Urothelium cell line (cell line): ENCODE data around the gene HOXA10.

Experiments
- DNase-seq: peaks from one replicate; pipeline ENCODE4 v3.0.0; 2011; ENCODE audit warnings: low spot score, mixed read lengths
- FAIRE-seq: peaks from 2 replicates; lab custom pipeline; 2011; peaks lifted over from hg19 to GRCh38; lab: Jason Lieb, UNC

Gene HOXA10

DNA sequence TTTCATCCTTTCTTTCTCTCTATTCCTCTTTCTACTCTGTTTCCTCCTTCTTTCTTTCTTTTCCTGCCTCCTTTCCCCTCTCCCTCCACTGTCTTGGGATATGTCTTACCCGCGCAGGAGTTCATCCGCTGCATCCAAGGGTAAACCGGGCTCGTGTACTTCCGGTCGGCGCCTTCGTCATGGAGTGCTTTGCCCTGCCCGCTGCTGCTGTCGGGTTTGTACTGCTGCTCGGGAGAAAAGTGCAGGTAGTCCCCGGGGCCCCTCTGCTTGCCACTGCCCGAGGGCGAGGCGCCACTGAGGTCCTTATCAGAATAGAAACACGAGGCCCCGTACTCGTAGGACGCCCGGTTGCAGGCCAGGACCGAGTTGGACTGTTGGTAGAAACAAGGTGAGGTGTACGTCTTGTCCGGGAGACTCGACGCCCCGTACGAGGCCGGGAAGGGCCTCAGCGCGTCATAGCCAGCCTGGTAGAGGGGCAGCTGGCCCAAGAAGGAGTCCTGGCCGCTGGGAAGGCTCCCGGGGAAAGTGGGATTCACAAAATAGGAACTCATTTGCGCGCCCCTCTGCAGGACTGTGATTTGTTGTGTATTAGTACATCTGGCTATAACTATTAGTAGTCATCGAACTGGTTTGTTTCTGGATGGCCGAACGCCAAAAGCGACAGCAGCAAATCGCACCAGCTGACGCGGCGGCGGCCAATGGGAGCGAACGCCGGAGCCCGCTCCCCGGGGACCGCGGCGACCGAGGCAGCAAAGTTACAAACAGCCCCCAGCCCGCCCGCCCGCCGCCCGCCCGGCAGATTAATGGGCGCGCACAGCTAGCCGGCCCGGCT lies 26.7 kb downstream of the HOXA10 start, which contains the start of gene HOXA6:
TSS of gene HOXA6 (minus strand) at position 576 of the 832 bp plus-strand sequence. CDS start at position 551, 25 bp downstream.
- DNase-seq (no peak), FAIRE-seq (no peak)

GRCh38 chr7:27146491-27147198 lies 27.5 kb downstream of the HOXA10 start:
- FAIRE-seq (no peak), DNase-seq (no peak)

- DNase-seq = no peak
- no peak for FAIRE-seq
Observed at GRCh38 chr7:27145914-27146412, 28.2 kb downstream of the HOXA10 start.

- no peak for FAIRE-seq
- DNase-seq = no peak
Observed at GRCh38 chr7:27145165-27145913, 28.8 kb downstream of the HOXA10 start.

- DNase-seq = no peak
- FAIRE-seq = no peak
Observed at GRCh38 chr7:27144781-27145164, 29.3 kb downstream of the HOXA10 start.

- peak; percentile 46 for FAIRE-seq
- DNase-seq = no peak
Observed at GRCh38 chr7:27143950-27144780, 30.0 kb downstream of the HOXA10 start.

DNA sequence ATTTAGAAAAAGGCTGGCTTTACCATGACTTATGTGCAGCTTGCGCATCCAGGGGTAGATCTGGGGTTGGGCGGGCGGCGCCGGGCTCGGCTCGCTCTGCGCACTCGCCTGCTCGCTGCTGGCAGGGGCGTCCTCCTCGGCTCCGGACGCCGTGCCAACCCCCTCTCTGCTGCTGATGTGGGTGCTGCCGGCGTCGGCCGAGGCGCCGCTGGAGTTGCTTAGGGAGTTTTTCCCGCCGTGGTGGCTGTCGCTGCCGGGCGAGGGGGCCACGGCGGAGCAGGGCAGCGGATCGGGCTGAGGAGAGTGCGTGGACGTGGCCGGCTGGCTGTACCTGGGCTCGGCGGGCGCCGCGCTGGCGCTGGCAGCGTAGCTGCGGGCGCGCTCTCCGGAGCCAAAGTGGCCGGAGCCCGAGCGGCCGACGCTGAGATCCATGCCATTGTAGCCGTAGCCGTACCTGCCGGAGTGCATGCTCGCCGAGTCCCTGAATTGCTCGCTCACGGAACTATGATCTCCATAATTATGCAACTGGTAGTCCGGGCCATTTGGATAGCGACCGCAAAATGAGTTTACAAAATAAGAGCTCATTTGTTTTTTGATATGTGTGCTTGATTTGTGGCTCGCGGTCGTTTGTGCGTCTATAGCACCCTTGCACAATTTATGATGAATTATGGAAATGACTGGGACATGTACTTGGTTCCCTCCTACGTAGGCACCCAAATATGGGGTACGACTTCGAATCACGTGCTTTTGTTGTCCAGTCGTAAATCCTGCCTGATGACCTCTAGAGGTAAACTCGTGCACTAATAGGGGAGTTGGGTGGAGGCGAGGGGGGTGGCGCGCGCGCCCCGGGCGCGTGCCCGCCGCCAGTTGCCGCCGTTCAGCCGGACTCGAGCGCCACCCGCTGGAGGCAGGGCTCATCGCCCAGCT lies 30.8 kb downstream of the HOXA10 start, which contains the start of gene HOXA5:
TSS of gene HOXA5 (minus strand) at position 659 of the 927 bp plus-strand sequence. CDS start at position 585, 74 bp downstream.
- FAIRE-seq = peak; percentile 87
- peak; percentile 94 for DNase-seq

GRCh38 chr7:27142580-27143022 lies 31.5 kb downstream of the HOXA10 start:
- peak; percentile 73 for FAIRE-seq

DNA sequence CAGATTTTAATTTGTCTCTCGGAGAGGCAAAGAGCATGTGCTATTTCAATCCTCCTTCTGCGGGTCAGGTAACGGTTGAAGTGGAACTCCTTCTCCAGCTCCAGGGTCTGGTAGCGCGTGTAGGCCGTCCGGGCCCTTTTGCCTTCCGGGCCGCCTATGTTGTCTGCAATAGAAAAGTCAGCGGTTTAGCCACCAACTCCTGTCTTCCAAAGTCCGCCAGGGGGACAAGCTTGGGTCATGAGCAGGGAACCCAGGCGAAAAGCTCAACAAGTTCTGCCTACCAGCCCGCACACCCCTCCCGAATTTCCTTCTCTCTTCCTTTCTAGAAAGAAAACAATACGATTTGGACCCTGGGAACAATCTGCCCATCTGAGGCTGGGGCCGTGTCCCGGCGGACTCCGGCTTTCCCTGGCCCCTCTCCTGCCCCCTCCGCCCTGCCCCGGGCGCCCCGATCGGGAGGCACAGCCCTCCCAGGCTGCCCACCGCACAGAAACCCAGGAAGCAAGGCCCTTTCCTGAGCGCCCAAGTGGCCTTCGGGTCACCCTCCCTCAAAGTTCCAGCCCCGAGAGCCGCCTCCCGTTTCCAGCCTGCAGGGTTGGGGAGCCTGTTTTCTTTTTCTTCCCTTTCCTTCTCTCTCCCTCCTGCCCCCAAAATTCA lies 32.1 kb downstream of the HOXA10 start:
- FAIRE-seq (no peak), DNase-seq (no peak)

More at GRCh38 chr7:27142580-27143022, 31.5 kb downstream of the HOXA10 start:
- no peak for DNase-seq

GRCh38 chr7:27141137-27141922 lies 32.8 kb downstream of the HOXA10 start:
- DNase-seq (no peak), FAIRE-seq (no peak)

DNA sequence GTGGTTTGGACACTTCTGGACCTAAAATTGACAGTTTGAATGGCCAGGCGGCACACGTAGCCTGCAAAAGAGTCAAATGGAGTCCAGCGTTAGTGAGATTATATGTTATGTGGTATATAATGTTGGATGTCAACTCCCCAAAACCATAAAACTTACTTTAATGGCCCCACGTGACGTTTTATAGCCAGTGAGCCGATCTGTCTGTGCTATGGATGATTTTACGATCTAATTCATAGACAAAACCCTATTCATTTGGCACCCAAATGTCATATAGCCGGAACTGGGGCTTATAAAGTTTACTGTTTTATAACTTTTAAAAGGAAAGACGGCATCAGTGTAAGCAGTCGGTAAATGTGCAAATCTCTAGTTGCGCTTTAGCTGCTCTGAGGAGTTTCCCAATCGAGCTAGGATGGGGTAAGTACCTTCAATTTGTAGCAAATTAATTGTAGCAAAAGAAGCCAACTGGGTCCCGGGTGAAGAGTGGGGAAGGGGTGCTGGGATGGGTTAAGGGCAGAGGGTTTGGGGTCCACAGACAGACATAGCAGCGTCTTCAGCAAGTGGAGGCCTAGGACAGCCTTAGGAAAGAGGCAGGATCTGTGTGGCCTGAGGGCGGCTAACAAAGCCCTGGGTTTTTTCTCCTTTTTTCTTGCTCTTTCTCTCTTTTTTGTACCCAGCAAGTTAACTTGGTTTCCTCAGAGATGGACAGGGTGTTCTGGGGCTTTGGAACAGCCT lies 33.8 kb downstream of the HOXA10 start:
- no peak for DNase-seq
- FAIRE-seq = no peak

DNA sequence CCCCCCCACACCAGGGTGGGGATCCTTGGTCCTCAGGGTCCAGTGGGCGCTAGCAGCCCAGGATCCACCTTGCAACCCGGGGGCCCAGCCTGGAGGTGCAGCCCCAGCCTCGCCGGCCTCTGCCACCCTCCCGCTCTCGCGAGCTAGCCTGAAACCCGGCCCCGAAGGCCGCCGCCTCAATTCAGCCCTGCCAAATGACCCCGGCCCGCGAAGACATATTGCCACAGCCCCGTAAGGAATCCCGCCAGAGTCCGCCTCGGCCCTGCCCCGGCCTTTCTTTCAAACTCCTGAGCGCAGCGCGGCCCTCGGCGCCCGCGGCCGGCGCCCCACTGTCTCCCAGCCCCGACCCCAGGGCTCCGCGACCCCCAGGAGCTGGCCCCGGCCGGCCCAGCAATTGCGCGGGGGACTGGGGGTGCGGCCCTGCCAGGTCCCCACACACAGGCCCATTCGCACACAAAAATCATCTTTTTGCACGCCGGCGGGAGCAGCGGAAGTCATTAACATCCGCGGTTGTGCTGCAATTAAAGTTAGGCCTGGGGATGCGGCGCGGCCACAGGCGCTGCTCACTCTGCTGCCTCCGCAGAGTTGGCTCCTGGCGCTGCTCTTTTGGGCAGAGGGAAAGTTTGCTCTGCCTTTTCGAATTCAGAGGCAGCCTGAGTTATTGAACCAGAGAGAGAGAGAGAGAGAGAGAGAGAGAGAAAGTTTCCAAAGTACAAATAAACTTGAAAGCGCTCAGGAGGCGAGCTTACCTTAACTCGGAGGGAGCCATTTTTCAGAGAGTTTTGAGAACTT lies 34.6 kb downstream of the HOXA10 start:
- no peak for FAIRE-seq

DNA sequence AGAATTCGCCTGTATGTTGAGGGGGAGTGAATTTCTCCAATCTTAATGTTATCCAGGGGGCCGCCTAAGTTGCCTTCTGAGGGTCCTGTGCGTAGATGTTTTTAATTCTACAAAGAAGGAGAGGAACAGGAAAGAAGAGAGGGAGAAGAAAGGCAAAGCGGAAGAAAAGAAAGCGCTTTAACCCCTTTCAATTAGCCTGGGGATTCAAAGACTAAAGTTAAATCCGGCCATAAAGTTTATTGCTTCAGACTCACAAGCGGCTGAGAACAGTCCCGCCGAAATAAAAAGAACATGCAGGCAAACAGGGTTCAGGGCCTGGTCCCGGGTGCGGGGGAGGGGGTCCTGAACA lies 35.2 kb downstream of the HOXA10 start:
- DNase-seq (no peak), FAIRE-seq (no peak)

More for the DNA sequence above, 34.6 kb downstream of the HOXA10 start:
- DNase-seq = no peak

- DNase-seq (no peak), FAIRE-seq (no peak)
Observed at GRCh38 chr7:27138472-27138871, 35.6 kb downstream of the HOXA10 start.

DNA sequence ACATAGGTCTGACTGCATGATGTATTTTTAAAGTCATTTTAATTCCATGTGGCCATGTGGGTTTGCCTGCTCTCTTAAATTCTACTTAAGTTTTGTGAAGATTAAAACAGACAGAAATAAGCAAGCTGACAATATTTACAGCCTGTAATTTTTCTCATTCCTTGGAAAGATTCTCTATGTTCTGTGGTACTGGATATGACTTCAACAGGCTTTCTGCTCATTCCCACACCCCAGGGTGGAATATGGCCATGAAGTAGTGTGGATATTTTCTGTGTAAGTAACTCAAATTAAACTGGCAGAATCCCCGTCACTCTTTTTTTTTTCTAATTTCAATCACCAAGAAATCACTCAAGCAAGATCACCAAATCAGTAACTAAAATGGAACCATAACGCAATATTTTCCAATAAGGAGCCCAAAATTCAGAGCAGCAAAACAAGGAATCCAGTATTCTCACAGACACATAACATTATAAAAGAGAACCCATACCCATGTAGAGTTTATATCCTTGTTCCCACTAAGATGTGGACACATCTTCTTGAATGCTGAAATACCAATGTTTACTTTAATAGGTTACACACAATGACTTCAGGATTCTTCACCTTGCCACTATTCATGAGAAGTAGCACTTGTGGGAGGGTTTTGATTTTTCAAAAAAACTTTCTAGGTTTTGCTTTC lies 36.3 kb downstream of the HOXA10 start:
- FAIRE-seq = no peak

DNA sequence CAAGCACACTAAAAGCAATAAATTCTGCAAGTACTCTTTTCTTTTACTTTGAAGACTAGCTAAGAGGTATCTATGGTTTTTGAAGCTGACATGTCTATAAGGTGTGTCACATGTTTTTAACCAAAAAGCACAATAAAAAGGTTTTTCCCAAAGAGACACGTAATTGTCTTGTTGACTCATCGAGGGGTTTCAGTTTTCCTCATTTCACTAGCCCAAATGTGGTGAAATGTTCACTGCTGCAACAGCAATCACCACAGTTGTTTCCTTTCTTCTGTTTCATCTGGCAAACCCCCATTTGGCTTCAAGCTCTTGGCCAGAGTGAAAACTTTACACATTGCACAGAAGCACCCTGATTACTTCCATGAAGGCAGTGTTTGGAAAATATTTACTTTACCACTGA lies 39.7 kb downstream of the HOXA10 start:
- DNase-seq (no peak), FAIRE-seq (no peak)

More for the DNA sequence above, 36.3 kb downstream of the HOXA10 start:
- DNase-seq = no peak
